GM18861 (cell line): ENCODE data around the gene ZKSCAN1.

Experiments
- ATAC-seq: cut with Tn5 transposase; IDR thresholded peaks from one replicate; pipeline ENCODE4 v1.9.1; 2021; ENCODE audit not compliant: unreplicated experiment

Gene ZKSCAN1

DNA sequence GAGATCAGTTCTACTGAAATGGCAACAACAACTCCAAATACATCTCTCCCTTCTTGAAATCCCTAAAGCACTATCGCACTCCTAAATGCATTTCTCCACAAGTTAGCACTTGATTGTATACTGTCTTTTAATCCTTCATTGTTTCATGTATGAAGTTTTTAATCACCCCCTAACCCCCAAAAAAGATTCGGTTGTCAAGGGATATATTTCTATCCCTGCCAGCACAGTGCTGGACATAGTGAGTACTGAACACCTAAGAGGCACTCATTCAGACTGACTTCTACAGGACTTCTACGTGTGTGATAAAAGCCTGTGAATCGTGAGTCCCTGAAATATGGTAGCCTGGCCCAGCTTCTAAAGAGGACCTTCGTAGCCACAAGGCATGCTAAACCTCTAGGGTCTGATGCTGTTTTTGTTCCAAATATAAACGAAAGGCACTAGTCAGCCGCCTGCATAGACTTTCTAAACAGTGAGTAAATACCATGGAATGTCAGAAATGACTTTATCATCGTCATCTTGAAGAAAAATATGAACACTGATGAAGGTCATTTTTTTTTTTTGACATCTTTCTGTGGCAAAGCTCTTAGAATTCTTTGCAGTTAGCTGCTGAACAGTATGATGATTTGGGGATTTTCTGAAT lies 19.6 kb downstream of the ZKSCAN1 start:
- ATAC-seq, result no peak

DNA sequence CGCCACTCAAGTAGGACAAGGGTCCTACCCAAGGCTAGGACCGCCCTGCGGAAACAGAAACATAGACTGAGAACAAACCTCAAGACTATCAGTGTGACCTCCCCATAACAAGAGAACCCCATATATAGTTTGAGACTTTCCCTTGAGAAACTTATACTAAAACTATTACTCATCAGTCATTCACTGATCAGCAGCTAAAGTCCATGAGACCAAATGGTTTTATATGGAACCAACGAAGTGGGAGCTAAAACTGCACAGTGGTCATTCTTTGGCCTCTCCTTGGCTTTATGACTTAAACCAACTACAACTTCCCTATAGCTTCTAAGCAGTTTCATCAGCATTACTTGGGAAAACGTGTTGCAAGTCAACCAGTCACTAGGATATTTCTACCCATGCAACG lies 20.5 kb downstream of the ZKSCAN1 start:
- ATAC-seq, result no peak

DNA sequence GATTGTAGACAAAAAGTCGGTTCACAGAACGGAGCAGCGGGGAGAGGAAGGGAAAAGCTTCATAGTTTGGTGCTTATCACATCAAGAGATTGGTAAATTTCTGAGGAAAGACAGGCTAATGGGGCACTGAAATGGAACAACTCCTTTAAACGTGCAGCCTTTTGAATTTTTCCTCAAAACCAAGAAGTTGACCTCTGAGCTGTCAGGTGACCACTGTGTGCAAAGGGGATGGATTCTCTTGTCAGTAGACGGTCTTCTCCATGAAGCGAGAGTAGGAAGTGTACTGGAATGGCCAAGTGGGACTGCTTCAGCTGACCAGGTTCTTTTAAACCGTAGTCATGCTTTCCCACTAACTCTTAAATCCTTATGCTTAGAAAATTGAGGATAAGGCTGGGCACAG lies 22.9 kb downstream of the ZKSCAN1 start:
- no peak for ATAC-seq

GRCh38 chr7:100040575-100040974 lies 25.2 kb downstream of the ZKSCAN1 start:
- ATAC-seq, result no peak

DNA sequence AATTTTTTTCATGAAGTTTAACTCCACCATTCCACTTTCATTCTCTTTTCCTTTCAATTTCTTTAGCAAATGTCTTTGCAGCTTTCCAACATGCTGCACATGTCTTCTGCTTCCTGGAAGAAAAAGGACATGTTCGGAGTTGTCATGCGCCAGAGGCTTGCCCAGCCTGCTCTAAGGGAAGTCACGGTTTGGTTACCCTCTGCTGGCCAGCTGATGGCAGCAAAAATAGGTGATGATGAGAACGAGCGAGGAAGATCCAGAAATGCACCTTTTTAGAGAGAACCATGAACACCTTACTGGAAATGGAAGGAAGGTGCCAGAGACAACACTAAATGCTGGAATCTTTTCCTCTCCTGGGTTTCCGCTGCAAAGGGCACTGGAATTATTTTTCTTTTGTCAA lies 29.3 kb downstream of the ZKSCAN1 start:
- ATAC-seq, result no peak

GRCh38 chr7:100048680-100049079 lies 33.3 kb downstream of the ZKSCAN1 start:
- ATAC-seq, result no peak

DNA sequence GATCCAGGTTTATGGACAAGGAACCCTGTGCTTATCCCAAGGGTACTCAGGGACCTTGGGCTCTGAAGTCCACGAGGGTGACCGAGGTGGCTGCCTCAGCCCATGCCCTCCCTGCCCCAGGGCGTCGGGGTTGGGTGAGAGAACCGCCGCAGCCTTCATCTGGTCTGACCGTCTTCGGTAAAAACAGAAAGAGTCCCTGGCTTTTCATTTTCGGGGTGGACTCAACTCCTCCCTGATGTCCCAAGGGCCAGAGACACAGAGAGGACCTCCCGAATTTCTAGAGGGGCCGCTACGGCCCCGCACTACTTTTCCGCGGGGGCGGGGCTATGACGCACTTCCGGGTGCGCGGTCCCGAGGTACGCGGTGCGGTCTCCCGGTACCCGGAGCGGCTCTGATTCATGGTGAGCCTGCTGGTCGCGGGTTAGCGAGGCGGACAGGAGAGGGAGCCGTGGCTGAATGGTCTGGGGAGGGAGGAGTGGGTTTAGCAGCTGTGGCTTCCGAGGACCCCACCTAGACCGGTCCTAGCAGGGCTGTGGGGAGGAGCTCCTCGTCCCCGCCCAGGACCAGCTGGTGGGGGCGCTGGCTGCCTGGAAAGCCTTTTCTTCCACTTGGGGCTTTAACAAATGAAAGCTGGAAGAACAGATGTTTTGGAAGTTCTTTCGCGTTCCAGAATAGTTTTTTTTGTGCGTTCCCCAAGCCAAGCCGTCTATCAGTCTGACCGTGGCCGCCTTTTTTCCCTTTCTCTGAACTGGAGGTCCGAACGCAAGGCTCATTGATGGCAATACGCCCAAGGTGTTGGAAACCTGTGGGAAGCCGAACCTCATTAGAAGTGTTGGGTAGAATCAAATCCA lies 34.3 kb downstream of the ZKSCAN1 start, which contains the start of gene ZSCAN21:
Gene ZSCAN21, plus strand, starts transcription at position 334 of the 851 bp plus-strand sequence. CDS start 7,233 bp downstream, outside the sequence.
- ATAC-seq, result peak; percentile 85

GRCh38 chr7:100051611-100052010 lies 36.2 kb downstream of the ZKSCAN1 start:
- no peak for ATAC-seq

- ATAC-seq, result no peak
Observed at GRCh38 chr7:100053215-100053614, 37.8 kb downstream of the ZKSCAN1 start.

GRCh38 chr7:100057006-100057405 lies 41.6 kb downstream of the ZKSCAN1 start:
- no peak for ATAC-seq

DNA sequence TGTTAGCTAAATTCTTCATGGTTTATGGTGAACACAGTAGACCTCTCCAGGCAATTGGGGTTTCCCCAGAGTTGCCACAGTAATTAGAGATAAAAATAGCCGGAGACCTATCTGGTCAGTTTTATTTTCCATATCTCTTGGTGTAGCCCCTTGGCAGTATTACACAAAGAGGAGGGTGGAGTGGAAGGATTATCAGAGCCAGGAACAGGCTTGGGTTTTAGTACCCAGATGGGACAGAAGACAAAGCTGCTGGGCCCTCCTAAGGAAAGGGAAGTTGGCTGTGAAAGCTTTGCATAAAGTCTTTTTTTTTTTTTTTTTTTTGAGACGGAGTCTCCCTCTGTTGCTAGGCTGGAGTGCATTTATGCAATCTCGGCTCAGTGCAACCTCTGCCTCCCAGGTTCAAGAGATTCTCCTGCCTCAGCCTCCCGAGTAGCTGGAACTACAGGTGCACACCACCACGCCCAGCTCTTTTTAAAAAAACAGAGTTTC lies 43.9 kb downstream of the ZKSCAN1 start:
- ATAC-seq, result no peak

- ATAC-seq, result no peak
Observed at GRCh38 chr7:100061518-100062193, 46.3 kb downstream of the ZKSCAN1 start.

DNA sequence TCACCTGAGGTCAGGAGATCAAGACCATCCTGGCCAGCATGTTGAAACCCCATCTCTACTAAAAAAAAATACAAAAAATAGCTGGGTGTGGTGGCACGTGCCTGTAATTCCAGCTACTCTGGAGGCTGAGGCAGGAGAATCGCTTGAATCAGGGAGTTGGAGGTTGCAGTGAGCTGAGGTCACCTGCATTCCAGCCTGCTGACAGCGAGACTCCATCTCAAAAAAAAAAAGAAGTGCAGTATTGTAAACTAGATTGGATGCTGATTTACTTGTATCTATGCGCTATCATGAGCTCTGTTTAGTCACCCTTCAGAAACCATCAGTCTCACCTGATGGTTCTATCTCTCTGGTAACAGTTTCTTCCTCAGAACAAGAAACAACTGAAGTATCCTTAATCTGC lies 48.0 kb downstream of the ZKSCAN1 start:
- ATAC-seq, result no peak

GRCh38 chr7:100064162-100064561 lies 48.8 kb downstream of the ZKSCAN1 start:
- ATAC-seq, result no peak

- ATAC-seq, result no peak
Observed at GRCh38 chr7:100065452-100066186, 50.2 kb downstream of the ZKSCAN1 start.

GRCh38 chr7:100066953-100067352 lies 51.6 kb downstream of the ZKSCAN1 start:
- ATAC-seq, result no peak

- ATAC-seq, result no peak
Observed at GRCh38 chr7:100069991-100070390, 54.6 kb downstream of the ZKSCAN1 start.

- ATAC-seq, result no peak
Observed at GRCh38 chr7:100071018-100071723, 55.8 kb downstream of the ZKSCAN1 start.

- no peak for ATAC-seq
Observed at GRCh38 chr7:100072462-100072861, 57.1 kb downstream of the ZKSCAN1 start.

DNA sequence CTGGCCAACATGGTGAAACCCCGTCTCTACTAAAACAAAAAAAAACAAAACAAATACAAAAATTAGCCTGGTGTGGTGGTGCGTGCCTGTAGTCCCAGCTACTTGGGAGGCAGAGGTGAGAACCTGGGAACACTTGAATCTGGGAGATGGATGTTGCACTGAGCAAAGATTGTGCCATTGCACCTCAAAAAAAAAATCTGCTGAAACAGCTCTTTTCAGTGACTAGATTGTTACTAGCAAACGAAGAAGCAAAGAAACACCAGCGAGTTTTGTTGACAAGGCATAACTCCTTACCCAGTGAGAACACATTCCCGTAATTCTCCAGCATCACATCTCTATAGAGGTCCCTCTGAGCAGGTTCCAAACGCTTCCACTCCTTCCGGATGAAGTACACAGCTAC lies 59.4 kb downstream of the ZKSCAN1 start:
- ATAC-seq, result no peak
